Measurements from ENCODE around the gene CLRN1.

CLRN1 gene

DNA sequence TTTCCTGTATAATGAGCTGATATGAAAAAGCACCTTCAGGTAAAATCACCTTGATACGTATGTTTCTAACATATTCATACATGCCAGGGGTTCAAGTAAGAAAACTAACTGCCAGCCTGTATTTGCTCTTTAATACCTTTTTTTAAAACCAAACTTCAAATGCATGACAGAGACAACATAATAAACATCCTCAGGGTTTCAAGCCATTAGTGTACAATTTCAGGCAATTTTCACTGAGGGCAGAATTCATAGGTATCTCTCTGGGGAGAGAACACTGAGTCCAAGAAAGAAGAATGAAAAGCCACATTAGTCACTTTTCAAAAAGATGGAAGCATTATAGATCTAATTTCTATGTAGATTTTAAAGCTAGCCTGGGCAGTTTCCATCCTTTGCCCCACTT, 94.2 kb downstream of the CLRN1 start:
- TF ChIP-seq EZH2 (IDR thresholded peaks at IDR 0.05; ENCODE audit: borderline replicate concordance, low read depth, low read length, severe bottlenecking): no peak
- TF ChIP-seq, protein P1, sequence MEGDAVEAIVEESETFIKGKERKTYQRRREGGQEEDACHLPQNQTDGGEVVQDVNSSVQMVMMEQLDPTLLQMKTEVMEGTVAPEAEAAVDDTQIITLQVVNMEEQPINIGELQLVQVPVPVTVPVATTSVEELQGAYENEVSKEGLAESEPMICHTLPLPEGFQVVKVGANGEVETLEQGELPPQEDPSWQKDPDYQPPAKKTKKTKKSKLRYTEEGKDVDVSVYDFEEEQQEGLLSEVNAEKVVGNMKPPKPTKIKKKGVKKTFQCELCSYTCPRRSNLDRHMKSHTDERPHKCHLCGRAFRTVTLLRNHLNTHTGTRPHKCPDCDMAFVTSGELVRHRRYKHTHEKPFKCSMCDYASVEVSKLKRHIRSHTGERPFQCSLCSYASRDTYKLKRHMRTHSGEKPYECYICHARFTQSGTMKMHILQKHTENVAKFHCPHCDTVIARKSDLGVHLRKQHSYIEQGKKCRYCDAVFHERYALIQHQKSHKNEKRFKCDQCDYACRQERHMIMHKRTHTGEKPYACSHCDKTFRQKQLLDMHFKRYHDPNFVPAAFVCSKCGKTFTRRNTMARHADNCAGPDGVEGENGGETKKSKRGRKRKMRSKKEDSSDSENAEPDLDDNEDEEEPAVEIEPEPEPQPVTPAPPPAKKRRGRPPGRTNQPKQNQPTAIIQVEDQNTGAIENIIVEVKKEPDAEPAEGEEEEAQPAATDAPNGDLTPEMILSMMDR (IDR thresholded peaks at IDR 0.05; ENCODE audit: borderline replicate concordance, extremely low read depth, low read length, poor library complexity, severe bottlenecking): no peak
- Histone ChIP-seq H3K4me1 (ENCODE audit: insufficient read depth, low read length) (no peaks in the 10 kb centered on the region), H3K4me2 (ENCODE audit: insufficient read depth, low read length) (no peak overlapping the region), H4K20me1 (ENCODE audit: insufficient read depth, low read length) (no peaks in the 10 kb centered on the region), H2AFZ (ENCODE audit: low read depth, low read length) (no peak overlapping the region), H3K9ac (ENCODE audit: low read depth, low read length) (no peak overlapping the region), H3K27me3 (ENCODE audit: insufficient read depth, low read length, poor library complexity) (peaks cover 22% of the 10 kb centered on the region), H3K79me2 (ENCODE audit: insufficient read depth, low read length) (no peaks in the 10 kb centered on the region), H3K9me3 (ENCODE audit: insufficient read depth, low read length, severe bottlenecking) (no peaks in the 10 kb centered on the region), H3K27ac (ENCODE audit: low read length) (no peak overlapping the region), H3K4me3 (ENCODE audit: low read depth in 1 of 2, low read length in 2 of 2) (no peak overlapping the region), H3K36me3 (ENCODE audit: insufficient read depth, low read length) (no peaks in the 10 kb centered on the region)
- ATAC-seq (ENCODE audit: insufficient read depth, low read depth) (no peak), DNase-seq (no peak)

DNA sequence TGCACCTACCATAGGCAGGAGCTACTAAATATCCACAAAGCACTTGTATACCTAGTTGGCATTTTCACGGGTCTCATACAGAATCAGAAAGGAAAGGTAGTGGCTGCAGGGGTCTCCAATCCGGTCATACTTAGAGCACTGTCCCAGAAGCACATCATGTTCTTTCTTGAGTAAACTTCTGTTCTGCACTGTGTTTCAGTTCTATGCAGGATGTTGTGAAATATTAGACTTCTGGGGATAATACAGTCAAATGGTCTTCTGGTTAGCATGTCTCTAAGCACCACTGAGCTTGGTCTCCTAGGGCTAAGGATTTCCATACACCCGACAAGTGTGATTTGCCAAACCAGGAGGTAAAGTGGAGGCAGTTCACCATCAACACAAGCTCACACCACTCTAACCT, 95.2 kb downstream of the CLRN1 start:
- no peaks in the 10 kb centered on the region for H4K20me1 ChIP-seq (ENCODE audit: insufficient read depth, low read length)
- H3K27me3 ChIP-seq (ENCODE audit: insufficient read depth, low read length, poor library complexity): peaks cover 22% of the 10 kb centered on the region
- TF ChIP-seq EZH2 (IDR thresholded peaks at IDR 0.05; ENCODE audit: borderline replicate concordance, low read depth, low read length, severe bottlenecking): no peak
- TF ChIP-seq, protein P1 (IDR thresholded peaks at IDR 0.05; ENCODE audit: borderline replicate concordance, extremely low read depth, low read length, poor library complexity, severe bottlenecking): no peak
- H2AFZ ChIP-seq (ENCODE audit: low read depth, low read length): no peak overlapping the region
- no peak overlapping the region for H3K4me3 ChIP-seq (ENCODE audit: low read depth in 1 of 2, low read length in 2 of 2)
- DNase-seq (no peak), ATAC-seq (ENCODE audit: insufficient read depth, low read depth) (no peak)
- H3K4me1 ChIP-seq (ENCODE audit: insufficient read depth, low read length): no peaks in the 10 kb centered on the region
- H3K36me3 ChIP-seq (ENCODE audit: insufficient read depth, low read length): no peaks in the 10 kb centered on the region
- H3K4me2 ChIP-seq (ENCODE audit: insufficient read depth, low read length): no peak overlapping the region
- H3K9me3 ChIP-seq (ENCODE audit: insufficient read depth, low read length, severe bottlenecking): no peaks in the 10 kb centered on the region
- no peak overlapping the region for H3K27ac ChIP-seq (ENCODE audit: low read length)
- no peaks in the 10 kb centered on the region for H3K79me2 ChIP-seq (ENCODE audit: insufficient read depth, low read length)
- no peak overlapping the region for H3K9ac ChIP-seq (ENCODE audit: low read depth, low read length)

- peaks cover 22% of the 10 kb centered on the region for H3K27me3 ChIP-seq (ENCODE audit: insufficient read depth, low read length, poor library complexity)
- no peaks in the 10 kb centered on the region for H3K9me3 ChIP-seq (ENCODE audit: insufficient read depth, low read length, severe bottlenecking)
- no peak overlapping the region for H3K4me2 ChIP-seq (ENCODE audit: insufficient read depth, low read length)
- H3K4me1 ChIP-seq (ENCODE audit: insufficient read depth, low read length): no peaks in the 10 kb centered on the region
- DNase-seq (no peak), ATAC-seq (ENCODE audit: insufficient read depth, low read depth) (no peak)
- TF ChIP-seq EZH2 (IDR thresholded peaks at IDR 0.05; ENCODE audit: borderline replicate concordance, low read depth, low read length, severe bottlenecking): no peak
- TF ChIP-seq, protein P1 (IDR thresholded peaks at IDR 0.05; ENCODE audit: borderline replicate concordance, extremely low read depth, low read length, poor library complexity, severe bottlenecking): no peak
- no peak overlapping the region for H3K27ac ChIP-seq (ENCODE audit: low read length)
- no peak overlapping the region for H2AFZ ChIP-seq (ENCODE audit: low read depth, low read length)
- H3K36me3 ChIP-seq (ENCODE audit: insufficient read depth, low read length): no peaks in the 10 kb centered on the region
- H4K20me1 ChIP-seq (ENCODE audit: insufficient read depth, low read length): no peaks in the 10 kb centered on the region
- H3K79me2 ChIP-seq (ENCODE audit: insufficient read depth, low read length): no peaks in the 10 kb centered on the region
- H3K9ac ChIP-seq (ENCODE audit: low read depth, low read length): no peak overlapping the region
- H3K4me3 ChIP-seq (ENCODE audit: low read depth in 1 of 2, low read length in 2 of 2): no peak overlapping the region
Observed at GRCh38 chr3:150876611-150877265, 95.8 kb downstream of the CLRN1 start.

All from DND-41 (cell line).